ENCODE measurements around the gene NLRP6. TPM values are rescaled to one million over a fixed set of nuclear protein-coding genes. Genes with fewer than 3 reads are reported as not detected.
A peak's percentile ranks its signal among the peaks of the same experiment; 100 is the strongest.

NLRP6 gene
- polyA plus RNA-seq, 1 of the 3 experiments (the other 2 are of a cell fraction) = not detected

DNA sequence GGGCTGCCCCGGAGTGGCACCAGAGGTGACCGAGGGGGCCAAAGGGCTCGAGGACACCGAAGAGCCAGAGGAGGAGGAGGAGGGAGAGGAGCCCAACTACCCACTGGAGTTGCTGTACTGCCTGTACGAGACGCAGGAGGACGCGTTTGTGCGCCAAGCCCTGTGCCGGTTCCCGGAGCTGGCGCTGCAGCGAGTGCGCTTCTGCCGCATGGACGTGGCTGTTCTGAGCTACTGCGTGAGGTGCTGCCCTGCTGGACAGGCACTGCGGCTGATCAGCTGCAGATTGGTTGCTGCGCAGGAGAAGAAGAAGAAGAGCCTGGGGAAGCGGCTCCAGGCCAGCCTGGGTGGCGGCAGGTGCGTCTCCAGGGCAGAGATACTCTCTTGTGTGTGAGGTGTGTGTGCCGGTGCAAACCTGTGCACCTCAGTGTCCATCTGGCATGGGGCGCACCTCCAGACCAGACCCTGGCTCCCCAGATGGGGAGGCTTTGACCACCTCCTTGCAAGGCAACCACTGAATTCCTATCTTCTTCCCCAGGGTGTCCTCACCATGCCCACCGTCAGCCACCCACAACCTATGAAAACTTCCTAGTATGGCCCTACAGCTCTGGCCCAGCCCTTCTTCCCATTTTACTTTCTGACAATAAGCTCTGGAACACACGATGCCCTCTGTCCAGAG lies 3.4 kb downstream of the NLRP6 start:
- peak; percentile 32 for DNase-seq
- no peak for TF ChIP-seq NFIC (IDR thresholded peaks at IDR 0.05; ENCODE audit: borderline replicate concordance)
- TF ChIP-seq MEF2A (IDR thresholded peaks at IDR 0.05; ENCODE audit: borderline replicate concordance, low read depth) = no peak
- TF ChIP-seq, protein P1, sequence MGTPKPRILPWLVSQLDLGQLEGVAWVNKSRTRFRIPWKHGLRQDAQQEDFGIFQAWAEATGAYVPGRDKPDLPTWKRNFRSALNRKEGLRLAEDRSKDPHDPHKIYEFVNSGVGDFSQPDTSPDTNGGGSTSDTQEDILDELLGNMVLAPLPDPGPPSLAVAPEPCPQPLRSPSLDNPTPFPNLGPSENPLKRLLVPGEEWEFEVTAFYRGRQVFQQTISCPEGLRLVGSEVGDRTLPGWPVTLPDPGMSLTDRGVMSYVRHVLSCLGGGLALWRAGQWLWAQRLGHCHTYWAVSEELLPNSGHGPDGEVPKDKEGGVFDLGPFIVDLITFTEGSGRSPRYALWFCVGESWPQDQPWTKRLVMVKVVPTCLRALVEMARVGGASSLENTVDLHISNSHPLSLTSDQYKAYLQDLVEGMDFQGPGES (IDR thresholded peaks at IDR 0.05; ENCODE audit: low read depth, low read length) = no peak
- TF ChIP-seq FOXM1 (IDR thresholded peaks at IDR 0.05; ENCODE audit: low read depth) = no peak
- TF ChIP-seq RXRA (IDR thresholded peaks at IDR 0.05; ENCODE audit: borderline replicate concordance, low read depth) = no peak
- TF ChIP-seq, protein P2, sequence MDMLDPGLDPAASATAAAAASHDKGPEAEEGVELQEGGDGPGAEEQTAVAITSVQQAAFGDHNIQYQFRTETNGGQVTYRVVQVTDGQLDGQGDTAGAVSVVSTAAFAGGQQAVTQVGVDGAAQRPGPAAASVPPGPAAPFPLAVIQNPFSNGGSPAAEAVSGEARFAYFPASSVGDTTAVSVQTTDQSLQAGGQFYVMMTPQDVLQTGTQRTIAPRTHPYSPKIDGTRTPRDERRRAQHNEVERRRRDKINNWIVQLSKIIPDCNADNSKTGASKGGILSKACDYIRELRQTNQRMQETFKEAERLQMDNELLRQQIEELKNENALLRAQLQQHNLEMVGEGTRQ (IDR thresholded peaks at IDR 0.05; ENCODE audit: borderline replicate concordance, low read depth, low read length) = no peak
- no peak for TF ChIP-seq GABPA (IDR thresholded peaks at IDR 0.05; ENCODE audit: low read depth)
- TF ChIP-seq TEAD4 (IDR thresholded peaks at IDR 0.05; ENCODE audit: borderline replicate concordance, insufficient read depth) = no peak
- no peak for TF ChIP-seq EZH2phosphoT487 (IDR thresholded peaks at IDR 0.05; ENCODE audit: borderline replicate concordance, low read depth)
- TF ChIP-seq GATA2 (CRISPR knock-in tag; IDR thresholded peaks at IDR 0.05) = no peak
- TF ChIP-seq MXI1 (IDR thresholded peaks at IDR 0.05; ENCODE audit: low read depth, low read length) = no peak
- no peak for TF ChIP-seq CHD2 (IDR thresholded peaks at IDR 0.05; ENCODE audit: low read length, partially characterized antibody)
- Histone ChIP-seq H3K27me3 (ENCODE audit: insufficient read depth) (peaks cover 56% of the 10 kb centered on the region), H3K27ac (ENCODE audit: low read depth in 2 of 2, low read length in 1 of 2) (no peak overlapping the region), H3K4me1 (ENCODE audit: control insufficient read depth in 1 of 2, insufficient read depth in 2 of 2, low read depth in 1 of 2, low read length in 1 of 2) (no peaks in the 10 kb centered on the region), H3K79me2 (ENCODE audit: insufficient read depth) (no peaks in the 10 kb centered on the region), H3K9me2 (no peaks in the 10 kb centered on the region), H3K4me2 (no peak overlapping the region), H2AFZ (ENCODE audit: low read depth) (no peak overlapping the region), H3K36me3 (replicated peaks in 1 of 2; ENCODE audit: control insufficient read depth in 1 of 2, insufficient read depth in 2 of 2, low read length in 1 of 2) (no peaks in the 10 kb centered on the region), H4K20me1 (ENCODE audit: insufficient read depth) (no peaks in the 10 kb centered on the region), H3K9ac (no peak overlapping the region), H3F3A (replicated peaks; ENCODE audit: insufficient read depth) (no peaks in the 10 kb centered on the region), H3K9me3 (no peaks in the 10 kb centered on the region), H3K4me3 (ENCODE audit: low read depth in 2 of 2, low read length in 1 of 2) (no peak overlapping the region)
- 7% methylated on average over 11 of the region's 26 CpGs for WGBS (ENCODE audit: low lambda C conversion rate)
- ChIA-PET CTCF (interaction anchor here (1.4 to 4.1 kb wide), 3 partner anchors 24 to 36 kb away, joined by 3 to 16 read pairs (median 3); no protein-coding TSS in a partner anchor), POLR2A (no interaction called here)

DNA sequence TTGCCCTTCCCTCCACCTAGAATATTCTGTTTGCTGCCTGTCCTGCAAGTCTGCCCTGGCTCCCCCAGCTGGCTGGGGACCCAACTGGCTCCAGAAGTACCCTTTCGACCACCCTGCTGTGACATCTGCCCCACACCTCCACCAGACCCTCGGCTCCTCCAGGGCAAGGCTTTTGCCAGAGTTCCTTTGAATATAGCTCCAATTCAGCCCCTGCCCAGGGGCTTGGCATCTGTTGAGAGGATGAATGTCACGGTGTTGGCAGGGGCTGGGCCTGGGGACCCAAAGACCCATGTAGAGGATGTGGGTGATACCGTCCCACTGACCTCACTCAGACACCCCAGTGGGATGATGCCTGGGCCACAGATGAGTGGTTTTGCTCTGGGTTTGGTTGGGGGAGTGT lies 4.0 kb downstream of the NLRP6 start:
- DNase-seq = peak; percentile 25
- H3K9me2 ChIP-seq = no peaks in the 10 kb centered on the region
- no peaks in the 10 kb centered on the region for H3K4me1 ChIP-seq (ENCODE audit: control insufficient read depth in 1 of 2, insufficient read depth in 2 of 2, low read depth in 1 of 2, low read length in 1 of 2)
- no peaks in the 10 kb centered on the region for H3K79me2 ChIP-seq (ENCODE audit: insufficient read depth)
- H3K9ac ChIP-seq = no peak overlapping the region
- H4K20me1 ChIP-seq (ENCODE audit: insufficient read depth) = no peaks in the 10 kb centered on the region
- ChIA-PET POLR2A (no interaction called here), CTCF (interaction anchor here (4.1 kb wide), 1 partner anchor 31 kb away, joined by 16 read pairs; no protein-coding TSS in a partner anchor)
- no peak overlapping the region for H3K27ac ChIP-seq (ENCODE audit: low read depth in 2 of 2, low read length in 1 of 2)
- H3K9me3 ChIP-seq = no peaks in the 10 kb centered on the region
- 5% methylated on average over 4 of the region's 4 CpGs for WGBS (ENCODE audit: low lambda C conversion rate)
- H3K4me3 ChIP-seq (ENCODE audit: low read depth in 2 of 2, low read length in 1 of 2) = no peak overlapping the region
- no peak overlapping the region for H2AFZ ChIP-seq (ENCODE audit: low read depth)
- H3F3A ChIP-seq (replicated peaks; ENCODE audit: insufficient read depth) = no peaks in the 10 kb centered on the region
- no peak overlapping the region for H3K4me2 ChIP-seq
- peaks cover 56% of the 10 kb centered on the region for H3K27me3 ChIP-seq (ENCODE audit: insufficient read depth)
- no peaks in the 10 kb centered on the region for H3K36me3 ChIP-seq (replicated peaks in 1 of 2; ENCODE audit: control insufficient read depth in 1 of 2, insufficient read depth in 2 of 2, low read length in 1 of 2)
- TF ChIP-seq ELF1 (IDR thresholded peaks at IDR 0.05) (no peak), POLR2AphosphoS5 (IDR thresholded peaks at IDR 0.05; ENCODE audit: low read depth, low read length) (no peak), RFX5 (IDR thresholded peaks at IDR 0.05; ENCODE audit: low read length) (no peak), FOXM1 (IDR thresholded peaks at IDR 0.05; ENCODE audit: low read depth) (no peak), REST (IDR thresholded peaks at IDR 0.05; ENCODE audit: low read depth, low read length) (no peak), TEAD4 (IDR thresholded peaks at IDR 0.05; ENCODE audit: borderline replicate concordance, insufficient read depth) (no peak), NFIC (IDR thresholded peaks at IDR 0.05; ENCODE audit: borderline replicate concordance) (no peak), EP300 (IDR thresholded peaks at IDR 0.05; ENCODE audit: borderline replicate concordance in 1 of 2, low read depth in 1 of 2, low read length in 1 of 2) (no peak), NRF1 (IDR thresholded peaks at IDR 0.05; ENCODE audit: low read depth, low read length) (no peak), SIN3A (IDR thresholded peaks at IDR 0.05; ENCODE audit: borderline replicate concordance, low read depth, low read length) (no peak), EZH2phosphoT487 (IDR thresholded peaks at IDR 0.05; ENCODE audit: borderline replicate concordance, low read depth) (no peak), TAF1 (IDR thresholded peaks at IDR 0.05; ENCODE audit: borderline replicate concordance, low read depth, low read length) (no peak), GABPA (IDR thresholded peaks at IDR 0.05; ENCODE audit: low read depth) (no peak)
- TF ChIP-seq, protein P1 (IDR thresholded peaks at IDR 0.05; ENCODE audit: low read depth, low read length) = no peak

Measured in SK-N-SH (cell line).